Fibroblast of pulmonary artery (primary cell): ENCODE measurements around the gene GRAMD1A.
A peak's percentile ranks its signal among the peaks of the same experiment; 100 is the strongest.
"Not testable (repeated sequence)": the region's sequence is repeated elsewhere in the genome, so short reads cannot be mapped to it uniquely, and the experiment has no call there.

Experiments
- DNase-seq: peaks from one replicate; pipeline ENCODE4 v3.0.0-alpha.2; 2010; ENCODE audit warnings: low read depth
- H3K4me3 ChIP-seq: replicated peaks from 2 replicates; pipeline ENCODE4 v1.5.1; 2011; ENCODE audit warnings: low read depth, mild to moderate bottlenecking, control low read depth, low read length, moderate library complexity
- TF ChIP-seq, protein P1 (sequence below): IDR thresholded peaks from 2 replicates; pipeline ENCODE4 v1.5.1; 2011; ENCODE audit warnings: mild to moderate bottlenecking, control low read depth, low read length, inconsistent platforms; ENCODE audit errors: missing control alignments

Gene GRAMD1A

GRCh38 chr19:34998777-34999497, 1.2 kb upstream of the GRAMD1A start:
- peak overlapping the region; percentile 86 for H3K4me3 ChIP-seq
- no peak for DNase-seq
- TF ChIP-seq, protein P1, sequence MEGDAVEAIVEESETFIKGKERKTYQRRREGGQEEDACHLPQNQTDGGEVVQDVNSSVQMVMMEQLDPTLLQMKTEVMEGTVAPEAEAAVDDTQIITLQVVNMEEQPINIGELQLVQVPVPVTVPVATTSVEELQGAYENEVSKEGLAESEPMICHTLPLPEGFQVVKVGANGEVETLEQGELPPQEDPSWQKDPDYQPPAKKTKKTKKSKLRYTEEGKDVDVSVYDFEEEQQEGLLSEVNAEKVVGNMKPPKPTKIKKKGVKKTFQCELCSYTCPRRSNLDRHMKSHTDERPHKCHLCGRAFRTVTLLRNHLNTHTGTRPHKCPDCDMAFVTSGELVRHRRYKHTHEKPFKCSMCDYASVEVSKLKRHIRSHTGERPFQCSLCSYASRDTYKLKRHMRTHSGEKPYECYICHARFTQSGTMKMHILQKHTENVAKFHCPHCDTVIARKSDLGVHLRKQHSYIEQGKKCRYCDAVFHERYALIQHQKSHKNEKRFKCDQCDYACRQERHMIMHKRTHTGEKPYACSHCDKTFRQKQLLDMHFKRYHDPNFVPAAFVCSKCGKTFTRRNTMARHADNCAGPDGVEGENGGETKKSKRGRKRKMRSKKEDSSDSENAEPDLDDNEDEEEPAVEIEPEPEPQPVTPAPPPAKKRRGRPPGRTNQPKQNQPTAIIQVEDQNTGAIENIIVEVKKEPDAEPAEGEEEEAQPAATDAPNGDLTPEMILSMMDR = no peak

GRCh38 chr19:35000338-35000646, 169 bp downstream of the GRAMD1A start:
- peak overlapping the region; percentile 86 for H3K4me3 ChIP-seq
- DNase-seq = no peak
- TF ChIP-seq, protein P1 = no peak

DNA sequence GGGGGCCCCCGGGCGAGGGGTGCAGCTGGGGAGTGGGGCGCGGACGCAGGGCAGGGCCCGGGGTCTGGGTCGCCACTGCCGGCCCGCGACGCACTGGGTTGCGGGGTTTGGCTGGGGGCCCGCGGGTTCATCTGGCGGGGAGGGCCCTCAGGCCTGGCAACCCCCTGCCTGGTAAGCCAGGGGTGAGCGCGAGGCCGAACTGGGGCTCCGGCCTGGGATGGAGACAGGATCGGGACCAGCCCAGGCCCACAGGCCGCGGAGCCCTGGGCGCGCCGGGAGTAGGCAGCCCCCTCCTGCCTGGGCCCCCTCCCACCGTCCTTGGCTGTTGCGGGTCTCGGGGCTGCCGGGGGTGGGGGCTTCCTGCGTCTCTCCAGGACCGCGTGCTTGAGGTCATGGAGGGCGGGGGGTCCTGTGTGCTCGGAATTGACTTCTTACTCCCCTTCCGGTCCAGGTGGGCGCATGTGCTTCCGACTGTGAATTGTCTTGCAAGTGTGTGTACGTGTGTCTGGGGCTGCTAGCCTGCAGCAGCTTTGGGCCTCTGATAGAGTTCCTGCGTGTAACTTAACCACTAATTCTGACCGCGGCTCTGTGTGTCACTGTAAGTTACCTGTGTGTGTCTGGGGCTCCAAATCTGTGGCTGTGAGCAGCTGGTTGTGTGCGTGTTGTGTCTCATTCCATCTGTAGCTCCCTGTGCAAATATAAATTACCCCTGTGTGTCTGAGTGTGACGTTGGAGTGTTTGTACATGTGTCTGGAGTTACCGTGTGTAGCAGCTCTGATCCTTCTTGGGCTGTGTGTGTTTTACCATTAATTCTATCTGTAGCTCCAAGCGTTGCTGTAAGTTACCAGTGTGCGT, 751 bp downstream of the GRAMD1A start:
- TF ChIP-seq, protein P1 = no peak
- H3K4me3 ChIP-seq = peak overlapping the region; percentile 86
- DNase-seq = peak; percentile 50

DNA sequence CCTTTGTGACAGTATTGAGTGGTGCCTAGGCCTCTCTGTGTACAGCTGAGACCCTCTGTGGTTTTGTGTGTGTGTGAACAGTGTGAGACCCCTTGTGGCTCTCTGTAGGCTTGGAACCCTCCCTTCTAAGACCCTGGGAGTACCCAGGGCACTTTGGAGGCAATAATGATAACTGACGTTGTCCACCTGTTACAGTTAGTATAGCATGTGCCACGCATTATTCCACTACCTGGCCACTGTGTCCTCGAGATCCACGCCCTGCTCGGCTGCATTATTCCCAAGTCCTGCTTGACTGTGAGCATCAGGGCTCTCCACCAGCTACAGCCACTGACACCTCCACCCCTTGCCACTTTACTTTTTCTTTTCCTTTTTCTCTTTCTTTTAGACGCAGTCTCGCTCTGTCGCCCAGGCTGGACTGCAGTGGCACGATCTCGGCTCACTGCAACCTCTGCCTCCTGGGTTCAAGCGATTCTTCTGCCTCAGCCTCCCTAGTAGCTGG, 2.0 kb downstream of the GRAMD1A start:
- TF ChIP-seq, protein P1 = no peak
- no peak for DNase-seq
- peak overlapping the region; percentile 86 for H3K4me3 ChIP-seq

GRCh38 chr19:35004517-35005255, 4.6 kb downstream of the GRAMD1A start:
- H3K4me3 ChIP-seq = no peak overlapping the region
- TF ChIP-seq, protein P1 = no peak
- no peak for DNase-seq

- no peak for DNase-seq
- no peak overlapping the region for H3K4me3 ChIP-seq
- TF ChIP-seq, protein P1 = no peak
These were observed 5.3 kb downstream of the GRAMD1A start for GRCh38 chr19:35005256-35005977.

DNA sequence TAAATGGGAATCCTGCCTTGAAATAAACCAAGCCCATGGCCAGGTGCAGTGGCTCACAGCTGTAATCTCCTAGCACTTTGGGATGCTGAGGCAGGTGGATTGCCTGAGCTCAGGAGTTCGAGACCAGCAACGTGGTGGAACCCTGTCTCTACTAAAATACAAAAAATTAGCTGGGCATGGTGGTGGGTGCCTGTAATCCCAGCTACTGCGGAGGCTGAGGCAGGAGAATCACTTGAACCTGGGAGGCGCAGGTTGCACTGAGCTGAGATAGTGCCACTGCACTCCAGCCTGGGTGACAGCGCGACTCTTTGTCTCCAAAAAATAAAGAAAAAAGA, 5.9 kb downstream of the GRAMD1A start:
- DNase-seq, H3K4me3 ChIP-seq: not testable (repeated sequence)
